GM04503 (cell line): ENCODE results near the gene MTOR.
"Not testable (repeated sequence)": the region's sequence is repeated elsewhere in the genome, so short reads cannot be mapped to it uniquely, and the experiment has no call there.

Experiments used
- DNase-seq: peaks from one replicate; pipeline ENCODE4 v3.0.0-alpha.2; 2012; ENCODE audit warnings: low read depth

Gene MTOR

DNA sequence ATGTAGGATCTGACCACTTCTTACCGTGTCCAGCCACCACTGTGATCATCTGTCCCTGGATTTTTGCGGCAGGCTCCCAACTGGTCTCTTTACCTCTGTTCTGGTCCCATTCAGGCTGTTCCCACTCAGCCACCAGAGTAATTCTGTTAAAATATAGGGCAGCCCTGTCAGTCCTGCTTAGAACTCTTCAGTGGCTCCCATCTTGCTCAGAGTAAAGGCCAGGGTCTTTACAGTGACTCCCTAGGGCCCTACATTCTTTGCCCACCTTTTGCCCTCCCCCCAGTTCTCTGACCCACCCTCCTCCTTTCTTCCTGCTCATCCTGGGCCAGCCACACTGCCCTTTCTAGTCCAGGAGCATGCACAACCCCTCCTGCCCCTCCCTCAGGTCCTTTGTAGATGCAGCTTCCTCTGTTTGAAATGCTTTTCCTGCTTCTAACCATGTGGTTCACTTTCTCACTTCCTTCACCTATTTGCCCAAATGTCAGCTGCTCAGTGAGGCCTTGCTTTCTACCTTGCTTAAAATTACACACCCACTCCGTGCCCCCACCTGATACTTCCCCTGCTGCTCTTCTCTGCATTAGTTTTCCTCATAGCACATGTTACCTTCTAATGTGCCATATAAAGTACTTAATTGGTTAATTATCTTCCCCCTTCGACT is 18.5 kb upstream of the MTOR start:
- no peak for DNase-seq

DNA sequence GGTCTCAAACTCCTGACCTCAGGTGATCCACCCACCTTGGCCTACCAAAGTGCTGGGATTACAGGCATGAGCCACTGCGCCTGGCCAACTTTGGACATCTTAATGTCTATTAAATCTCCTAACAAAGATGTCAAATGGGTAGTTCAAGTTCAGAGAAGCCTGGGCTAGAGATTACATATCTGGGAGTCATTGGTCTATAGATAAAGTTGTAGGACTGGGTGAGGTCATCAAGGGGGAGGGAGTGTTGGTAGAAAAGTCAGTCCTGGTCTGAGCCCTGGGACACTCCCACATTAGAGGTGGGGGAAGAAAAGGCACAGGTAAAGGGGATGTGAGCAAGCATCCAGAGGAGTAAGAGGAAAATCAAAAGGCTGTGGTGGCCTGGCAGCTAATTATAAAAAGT is 17.3 kb upstream of the MTOR start:
- no peak for DNase-seq

DNA sequence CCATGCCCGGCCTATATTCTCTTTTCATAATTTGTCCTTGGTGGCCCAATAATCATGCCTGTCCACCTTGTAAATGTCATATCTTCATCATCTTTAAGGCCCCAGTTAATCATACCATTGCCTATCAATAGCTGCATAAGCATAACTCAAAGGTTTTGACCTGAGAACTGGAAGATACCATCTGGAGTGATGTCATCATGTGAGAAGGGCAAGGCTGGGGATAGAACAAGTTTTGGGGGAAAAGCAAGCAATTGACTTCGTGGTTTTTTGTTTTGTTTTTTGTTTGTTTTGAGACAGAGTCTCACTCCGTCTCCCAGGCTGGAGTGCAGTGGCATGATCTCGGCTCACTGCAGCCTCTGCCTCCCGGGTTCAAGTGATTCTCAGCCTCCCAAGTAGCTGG is 16.8 kb upstream of the MTOR start:
- DNase-seq, result no peak

DNA sequence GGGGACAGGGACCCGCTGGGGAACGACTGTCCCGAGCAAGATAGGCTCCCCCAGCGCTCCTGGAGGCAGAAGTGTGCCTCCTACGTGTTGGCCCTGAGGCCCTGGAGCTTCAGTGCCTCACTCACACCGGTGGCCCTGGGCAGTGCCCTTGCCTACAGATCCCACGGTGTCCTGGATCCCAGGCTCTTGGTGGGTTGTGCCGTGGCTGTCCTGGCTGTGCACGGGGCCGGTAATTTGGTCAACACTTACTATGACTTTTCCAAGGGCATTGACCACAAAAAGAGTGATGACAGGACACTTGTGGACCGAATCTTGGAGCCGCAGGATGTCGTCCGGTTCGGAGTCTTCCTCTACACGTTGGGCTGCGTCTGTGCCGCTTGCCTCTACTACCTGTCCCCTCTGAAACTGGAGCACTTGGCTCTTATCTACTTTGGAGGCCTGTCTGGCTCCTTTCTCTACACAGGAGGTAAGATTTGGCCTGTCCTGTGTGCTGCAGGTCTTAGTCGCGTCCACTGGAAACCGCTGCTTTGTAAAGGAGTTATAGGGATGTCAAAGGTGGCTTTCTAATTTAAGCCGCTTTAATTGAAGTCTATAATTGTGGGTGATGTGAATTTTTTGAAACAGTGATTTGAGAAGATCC is 11.4 kb upstream of the MTOR start:
- DNase-seq, result no peak

DNA sequence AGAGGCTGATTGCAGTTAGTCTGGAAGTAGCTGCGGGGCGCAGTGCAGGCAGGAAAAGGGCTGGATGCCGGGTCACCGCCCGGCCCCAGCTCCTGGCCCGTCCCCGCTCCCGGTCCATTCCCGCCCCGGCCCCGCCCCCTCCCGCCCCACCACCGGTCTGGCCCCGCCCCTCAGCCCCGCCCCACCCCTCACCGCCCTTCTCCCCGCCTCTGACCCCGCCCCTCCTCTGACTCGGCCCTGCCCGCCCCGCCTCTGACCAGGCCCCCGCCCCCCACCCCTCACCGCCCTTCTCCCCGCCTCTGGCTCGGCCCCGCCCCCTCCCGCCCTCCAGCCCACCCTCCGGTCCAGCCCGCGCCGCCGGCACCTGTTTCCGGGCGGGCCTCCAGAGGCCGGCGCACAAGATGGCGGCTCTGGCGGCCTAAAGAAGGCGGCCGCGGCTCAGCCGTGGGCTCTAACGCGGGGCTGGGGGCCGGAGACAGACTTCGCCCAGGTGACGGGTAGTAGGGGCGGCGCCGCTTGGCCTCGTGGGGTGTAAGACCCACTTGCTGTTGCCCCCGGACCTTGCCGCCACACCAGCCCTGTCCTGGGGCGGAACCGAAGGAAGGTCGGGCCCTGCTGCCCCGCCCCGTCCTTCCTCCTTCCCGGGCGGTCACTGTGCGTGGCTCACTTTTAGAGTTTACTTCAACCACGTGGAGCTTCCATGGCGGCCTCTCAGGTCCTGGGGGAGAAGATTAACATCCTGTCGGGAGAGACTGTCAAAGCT is 10.7 kb upstream of the MTOR start, which contains the start of gene UBIAD1:
Gene UBIAD1, plus strand, starts transcription at position 367 of the 763 bp plus-strand sequence. Its CDS starts 334 bp downstream, at position 701.
- no peak for DNase-seq

DNA sequence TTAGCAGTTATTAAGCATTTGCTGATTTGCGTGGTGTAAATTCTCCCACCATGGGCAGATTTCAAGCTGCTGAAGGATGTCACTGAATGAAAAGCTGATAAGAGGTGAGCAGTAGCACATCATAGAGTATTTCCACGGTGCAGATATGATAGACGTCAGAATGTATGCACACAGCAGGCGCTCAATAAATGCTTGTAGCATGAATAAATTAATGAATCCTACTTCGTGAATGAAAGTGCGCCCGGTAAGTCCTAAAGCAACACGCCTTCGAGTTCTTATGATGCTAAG is 10.1 kb upstream of the MTOR start:
- no peak for DNase-seq

DNA sequence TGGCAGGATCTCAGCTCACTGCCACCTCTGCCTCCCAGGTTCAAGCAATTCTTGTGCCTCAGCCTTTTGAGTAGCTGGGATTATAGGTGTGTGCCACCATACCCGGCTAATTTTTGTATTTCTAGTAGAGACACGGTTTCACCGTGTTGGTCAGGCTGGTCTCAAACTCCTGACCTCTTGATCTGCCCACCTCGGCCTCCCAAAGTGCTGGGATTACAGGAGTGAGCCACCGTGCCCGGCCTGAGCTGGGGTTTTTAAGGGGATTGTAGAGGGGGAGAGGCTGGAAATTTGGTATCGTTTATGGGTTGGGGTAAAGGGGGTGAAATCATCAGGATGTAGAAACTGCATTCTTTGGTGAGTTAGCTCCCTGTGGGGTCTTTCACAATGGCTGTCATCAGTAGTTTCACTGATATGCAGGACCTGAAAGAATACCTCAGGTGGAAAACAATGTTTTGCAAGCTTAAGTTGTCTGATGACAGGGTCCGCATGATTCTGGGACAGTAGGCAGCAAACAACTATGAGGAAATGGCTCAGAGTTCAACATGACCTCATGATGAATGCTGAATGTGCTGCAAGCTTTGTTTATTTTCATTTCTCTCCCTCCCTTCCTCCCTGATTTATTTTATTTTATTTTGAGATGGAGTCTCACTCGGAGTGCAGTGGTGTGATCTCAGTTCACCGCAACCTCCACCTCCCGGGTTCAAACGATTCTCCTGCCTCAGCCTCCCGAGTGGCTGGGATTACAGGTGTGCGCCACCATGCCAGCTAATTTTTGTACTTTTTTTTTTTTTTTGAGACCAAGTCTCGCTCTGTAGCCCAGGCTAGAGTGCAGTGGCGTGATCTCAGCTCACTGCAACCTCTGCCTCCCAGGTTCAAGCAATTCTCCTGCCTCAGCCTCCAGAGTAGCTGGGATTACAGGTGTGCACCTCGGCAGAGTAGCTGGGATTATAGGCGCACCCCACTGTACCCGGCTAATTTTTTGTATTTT is 5.3 kb upstream of the MTOR start:
- not testable (repeated sequence) for DNase-seq

DNA sequence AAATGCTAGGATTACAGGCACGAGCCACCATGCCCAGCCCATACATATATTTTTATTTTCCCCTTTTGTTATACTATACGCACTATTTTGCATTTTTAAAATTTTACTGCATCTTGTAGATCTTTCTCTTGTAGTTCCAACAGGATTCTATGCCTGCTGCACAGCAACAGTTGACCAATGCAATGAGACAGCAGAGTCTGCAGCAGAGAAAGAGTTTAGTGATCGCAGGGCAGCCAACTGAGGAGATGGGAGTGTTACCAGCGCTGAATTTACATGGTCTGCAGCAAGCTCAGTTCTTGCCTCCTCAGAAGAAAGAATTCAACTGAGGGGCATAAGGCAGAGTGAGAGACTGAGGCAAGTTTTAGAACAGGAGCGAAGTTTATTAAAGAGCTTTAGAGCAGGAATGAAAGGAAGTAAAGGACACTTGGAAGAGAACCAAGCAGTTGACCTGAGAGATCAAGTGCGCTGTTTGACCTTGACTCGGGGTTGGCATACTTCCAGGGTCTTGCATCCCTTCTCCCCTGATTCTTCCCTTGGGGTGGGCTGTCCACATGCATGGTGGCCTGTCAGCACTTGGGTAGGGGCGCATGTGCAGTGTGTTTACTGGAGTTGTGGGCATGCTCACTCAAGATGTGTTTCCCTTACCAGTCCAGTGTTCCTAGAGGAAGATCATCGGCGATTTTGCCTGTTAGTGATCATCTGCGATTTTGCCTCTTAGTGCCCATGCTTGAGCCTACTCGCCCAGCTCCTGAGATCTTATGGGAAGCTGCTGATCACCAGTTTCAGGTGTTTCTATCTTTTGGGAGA is 4.1 kb upstream of the MTOR start:
- no peak for DNase-seq

DNA sequence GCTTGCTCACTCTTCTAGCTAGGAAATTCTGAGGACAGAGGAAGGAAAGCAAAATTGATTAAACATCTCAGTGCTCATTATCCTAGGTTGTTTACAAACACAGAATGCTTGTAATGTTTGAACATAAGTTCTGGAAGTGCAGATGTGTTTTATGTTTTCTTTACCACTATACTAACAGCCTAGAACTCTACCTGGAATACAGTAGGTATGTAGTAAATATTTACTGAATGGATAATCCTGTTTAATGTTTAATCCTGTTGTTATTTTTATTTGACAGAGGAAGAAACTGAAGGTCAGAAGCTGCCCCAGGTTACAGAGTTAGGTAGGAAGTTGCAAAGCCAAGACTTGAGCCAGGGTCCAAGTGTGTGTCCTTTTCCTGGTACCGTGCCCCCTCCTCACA is 6.1 kb downstream of the MTOR start:
- no peak for DNase-seq

DNA sequence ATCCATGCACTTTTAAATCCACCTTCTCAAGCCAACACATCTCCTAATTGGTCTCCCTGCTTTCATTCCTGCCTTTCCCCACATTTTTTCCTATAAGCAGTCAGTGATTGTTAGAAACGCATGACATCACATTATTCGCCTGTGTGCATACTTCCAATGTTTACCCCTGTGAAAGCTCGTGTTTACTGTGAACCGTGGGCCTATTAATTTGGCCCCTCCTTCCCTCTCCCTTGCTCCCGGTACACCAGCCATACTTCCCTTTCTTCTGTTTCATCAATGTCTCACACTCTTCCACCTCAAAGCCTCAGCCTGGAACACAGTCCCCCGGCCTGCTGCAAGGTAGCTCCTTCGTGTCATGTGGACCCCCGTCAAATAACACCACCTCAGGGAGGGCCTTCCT is 9.1 kb downstream of the MTOR start:
- no peak for DNase-seq

DNA sequence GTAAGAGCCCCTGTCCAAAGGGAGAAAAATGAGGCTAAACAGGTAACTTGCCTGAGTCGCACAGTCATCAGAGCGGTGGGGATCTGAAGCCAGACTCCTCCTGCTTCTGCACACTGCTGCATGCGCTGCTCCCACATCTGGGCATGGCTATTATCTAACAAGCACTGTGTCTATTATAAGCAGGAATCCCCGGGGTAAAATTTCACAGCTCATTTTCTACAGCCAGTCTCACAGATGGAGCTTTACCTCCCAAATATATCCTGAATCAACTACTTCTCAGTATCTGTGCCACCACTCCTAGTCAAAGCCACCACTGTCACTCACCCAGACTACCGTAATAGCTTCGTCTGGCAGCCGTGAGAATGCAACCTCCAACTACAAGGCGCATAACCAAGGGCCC is 9.8 kb downstream of the MTOR start:
- no peak for DNase-seq

DNA sequence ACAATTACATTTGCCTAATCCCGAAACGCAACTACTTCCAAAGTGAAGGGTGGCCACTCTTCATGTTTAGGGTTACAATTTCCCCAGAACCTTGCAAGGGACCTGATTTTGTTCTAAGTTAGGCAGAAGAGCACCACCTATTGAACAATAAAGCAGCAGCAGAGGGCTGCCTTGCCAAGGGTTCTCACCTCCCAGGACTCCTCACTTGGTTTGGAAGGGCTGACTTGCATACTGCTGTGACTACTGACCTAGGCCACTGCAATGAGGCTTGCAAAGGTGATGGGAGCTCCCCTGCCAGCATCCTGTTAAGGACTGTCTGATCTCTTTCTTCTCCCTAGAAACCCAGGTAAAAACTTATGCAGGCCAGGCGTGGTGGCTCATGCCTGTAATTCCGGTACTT is 14.2 kb downstream of the MTOR start:
- DNase-seq, result no peak

DNA sequence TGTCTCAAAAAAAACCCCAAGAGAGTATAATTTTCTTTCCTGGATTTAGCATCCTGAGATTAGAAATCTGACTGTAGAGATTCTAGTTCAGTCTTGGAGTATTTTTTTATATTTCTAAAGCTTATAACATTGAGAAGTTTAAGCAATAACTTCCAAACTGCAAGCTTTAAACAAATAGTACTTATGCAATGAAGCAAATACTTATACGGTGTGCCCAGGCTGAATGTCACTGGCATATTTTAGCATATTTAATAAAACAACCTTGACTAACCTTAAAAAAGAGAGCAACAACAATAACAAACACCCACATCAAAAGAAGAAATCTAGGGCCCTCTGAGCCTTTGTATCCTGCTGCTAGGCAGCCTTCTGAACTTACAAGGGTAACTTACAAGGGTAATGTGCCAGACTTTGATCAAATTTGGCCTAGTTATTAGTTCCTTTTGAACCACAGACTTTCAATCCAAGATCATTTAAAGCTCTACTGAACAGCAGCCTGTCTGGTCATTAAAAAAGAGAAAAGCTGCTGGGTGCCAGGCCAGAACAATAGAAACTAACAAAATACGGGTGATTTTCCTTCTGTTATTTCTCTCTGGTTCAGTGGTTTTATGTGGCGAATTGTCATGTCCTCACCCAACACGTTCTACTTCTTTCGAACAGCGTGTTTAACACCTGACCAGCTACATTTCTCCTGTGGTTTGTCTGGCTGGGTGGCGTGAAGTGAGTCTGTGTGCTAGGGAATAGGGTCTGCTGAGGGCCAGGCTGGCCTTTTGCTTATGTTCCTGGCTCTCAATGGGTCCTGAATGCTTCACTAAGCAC is 16.2 kb downstream of the MTOR start:
- DNase-seq, result no peak

DNA sequence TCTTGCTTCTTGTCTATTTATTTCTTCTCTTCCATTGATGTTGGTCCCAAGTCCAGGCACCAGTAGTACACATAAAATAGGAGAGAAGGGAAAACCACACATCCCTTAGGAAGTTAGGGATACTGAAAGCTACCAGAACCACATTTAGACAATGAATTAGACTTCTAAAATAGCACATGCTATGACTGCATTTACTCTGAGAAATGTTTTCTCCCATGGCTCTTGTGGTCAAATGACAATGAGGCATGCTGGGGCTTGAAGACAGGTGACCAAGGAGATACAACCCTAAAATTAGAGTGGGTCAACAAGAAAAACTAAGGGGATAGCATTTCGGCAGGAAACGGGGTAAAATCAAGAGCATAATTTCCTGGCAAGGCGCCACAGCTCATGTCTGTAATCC is 17.1 kb downstream of the MTOR start:
- no peak for DNase-seq

DNA sequence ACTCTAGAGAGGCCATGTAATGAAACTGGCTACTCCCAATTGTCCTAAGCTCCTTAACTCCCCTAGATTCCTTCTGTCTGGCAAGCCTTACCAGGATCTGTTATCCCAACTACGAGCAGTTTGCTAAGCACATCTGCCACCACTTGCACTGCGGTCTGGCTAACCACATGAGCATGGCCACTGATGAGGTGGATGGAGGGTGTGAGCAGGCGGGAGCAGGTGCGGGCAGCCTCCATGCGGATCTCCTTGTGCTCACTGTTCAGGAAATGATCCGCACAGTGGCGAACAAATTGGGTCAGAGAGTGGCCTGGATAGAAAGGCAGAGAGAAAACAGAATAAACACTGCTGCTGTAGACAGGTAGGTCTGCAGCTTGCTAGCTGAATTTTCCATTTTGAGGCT is 24.0 kb downstream of the MTOR start:
- no peak for DNase-seq

DNA sequence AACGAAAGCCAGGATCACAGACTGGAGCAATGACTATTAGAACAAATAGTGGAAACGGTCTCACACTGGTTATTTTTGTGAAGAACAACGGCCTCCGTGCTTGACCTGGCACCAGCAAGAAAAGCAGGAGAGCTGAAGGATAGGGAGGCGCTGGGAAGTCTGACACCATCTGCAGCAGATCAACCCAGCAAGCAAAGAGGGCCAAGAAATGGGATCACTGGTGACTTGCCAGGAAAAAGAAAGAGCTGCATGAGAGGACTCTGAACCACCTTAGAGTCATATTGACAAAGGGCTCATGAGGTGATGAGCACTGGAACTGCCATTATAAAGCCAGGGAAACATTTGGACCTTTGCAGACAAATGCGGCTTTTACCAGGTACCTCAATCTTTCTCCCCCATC is 25.0 kb downstream of the MTOR start:
- DNase-seq, result no peak

DNA sequence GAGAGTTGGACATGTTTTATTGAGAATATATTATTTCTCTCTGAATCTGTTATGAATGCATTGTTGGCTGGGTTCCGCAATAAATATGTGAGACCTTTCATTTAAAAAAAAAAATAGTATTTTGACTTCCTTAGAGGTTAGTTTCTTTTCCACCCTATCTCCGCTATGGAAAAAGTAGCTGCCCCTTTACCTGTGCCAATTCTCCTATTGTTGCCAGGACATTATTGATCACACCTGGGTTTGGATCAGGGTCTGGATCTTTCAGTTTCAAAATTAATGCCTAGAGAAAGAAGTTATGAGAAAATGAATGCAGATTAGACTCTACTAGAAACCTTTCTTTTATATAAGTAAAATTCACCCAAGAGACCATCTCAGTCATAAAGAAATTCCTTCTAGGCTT is 29.1 kb downstream of the MTOR start:
- DNase-seq, result no peak

DNA sequence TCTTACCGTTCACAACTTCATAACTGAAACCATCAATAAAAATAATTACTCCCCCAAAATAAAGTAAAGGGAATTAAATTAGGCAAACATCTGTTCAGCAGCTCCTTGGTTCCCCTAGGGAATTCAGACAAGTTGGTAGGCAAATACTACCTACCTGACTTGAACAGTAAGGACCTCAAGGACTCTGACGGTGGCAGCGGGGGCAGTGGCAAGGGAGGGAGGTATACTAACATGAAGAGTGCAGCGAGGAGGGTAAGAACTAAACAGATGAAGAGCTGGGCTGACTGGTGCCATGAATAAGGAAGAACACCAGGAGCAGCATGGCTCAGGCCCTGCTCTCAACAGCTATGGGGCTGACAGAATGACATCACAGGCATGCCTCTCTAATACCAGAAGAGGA is 33.1 kb downstream of the MTOR start:
- DNase-seq, result no peak

DNA sequence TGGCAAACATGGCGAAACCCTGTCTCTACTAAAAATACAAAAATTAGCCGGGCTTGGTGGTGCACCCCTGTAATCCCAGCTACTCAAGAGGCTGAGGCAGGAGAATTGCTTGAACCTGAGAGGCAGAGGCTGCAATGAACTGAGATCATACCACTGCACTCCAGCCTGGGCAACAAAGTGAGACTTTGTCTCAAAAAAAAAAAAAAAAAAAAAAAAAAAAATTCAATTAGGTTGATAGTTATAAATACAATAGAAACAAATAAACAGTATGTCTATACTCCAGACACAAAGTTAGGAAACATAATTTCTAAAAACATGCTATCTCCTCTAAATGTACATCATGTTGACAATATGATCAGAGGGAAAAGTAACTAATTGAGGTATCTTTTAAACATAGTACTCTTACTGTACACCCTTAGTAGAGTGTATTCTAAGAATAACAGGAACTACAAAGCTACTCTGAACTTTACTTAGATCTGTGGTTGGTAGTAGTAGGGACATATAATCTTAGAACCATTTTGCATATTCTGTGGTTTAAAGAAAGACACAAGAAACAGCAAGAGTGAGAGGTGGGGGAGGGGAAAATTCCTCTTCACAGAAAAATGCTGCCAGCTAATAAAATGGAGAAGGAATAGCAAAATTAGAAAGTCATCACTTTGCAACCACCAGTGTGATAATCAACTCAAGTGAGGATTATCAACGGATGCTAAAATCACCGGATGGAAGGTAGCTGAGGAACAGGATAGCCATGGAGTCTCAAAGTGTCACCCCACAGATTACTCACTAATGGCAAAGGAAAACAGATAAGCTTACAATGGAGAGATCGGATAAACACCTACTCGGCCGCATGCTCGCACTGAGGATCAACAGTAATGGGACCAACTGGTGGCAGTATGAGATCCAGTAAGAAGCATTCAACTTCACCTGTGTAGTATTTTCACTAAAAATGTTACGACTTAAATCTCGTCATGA is 35.0 kb downstream of the MTOR start:
- no peak for DNase-seq
